GM13976 (cell line): ENCODE data around the gene NCAM1.

ENCODE experiments used
- DNase-seq: peaks from one replicate; pipeline ENCODE4 v3.0.0; 2012; ENCODE audit warnings: low spot score
- CTCF ChIP-seq: IDR thresholded peaks from 2 replicates; pipeline ENCODE4 v1.5.1; 2012; ENCODE audit warnings: borderline replicate concordance, mild to moderate bottlenecking; ENCODE audit not compliant: insufficient read depth; ENCODE audit errors: extremely low read depth, missing control alignments, control extremely low read depth
- in situ Hi-C: fragments of 300-500 bp; cut with MboI; formaldehyde crosslinking; loops from one replicate; pipeline ENCODE4 v1.12.0; 2022; ENCODE audit warnings: low sequenced_read_pairs, mixed read lengths, inconsistent platforms; ENCODE audit not compliant: unreplicated experiment

Gene NCAM1

DNA sequence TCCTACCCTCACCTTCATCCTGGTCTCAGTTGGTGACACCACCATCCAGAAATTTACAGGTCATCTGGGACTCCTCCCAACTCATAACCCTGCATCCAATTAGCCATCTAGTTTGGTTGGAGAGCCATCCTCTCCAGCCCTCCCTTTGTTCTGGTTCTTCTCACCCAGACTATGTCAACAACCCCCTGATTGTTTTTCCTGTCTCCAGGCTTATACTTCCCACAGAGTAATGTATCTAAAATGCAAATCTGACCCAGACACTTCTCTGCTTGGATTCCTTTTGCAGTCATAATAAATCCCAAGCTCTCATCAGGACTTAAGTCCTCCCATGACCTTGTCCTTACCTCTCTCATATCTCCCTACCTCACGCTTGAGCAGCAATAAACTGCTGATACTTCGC is 356.1 kb downstream of the NCAM1 start:
- TF ChIP-seq CTCF: no peak
- DNase-seq: no peak
- in situ Hi-C loops: no loop called here

- no peak for TF ChIP-seq CTCF
- in situ Hi-C loops: no loop called here
- no peak for DNase-seq
Observed at GRCh38 chr11:113319085-113319484, 357.9 kb downstream of the NCAM1 start.

- no peak for TF ChIP-seq CTCF
- in situ Hi-C loops: no loop called here
- no peak for DNase-seq
Observed at GRCh38 chr11:113322158-113322557, 360.9 kb downstream of the NCAM1 start.

- DNase-seq: no peak
Observed at GRCh38 chr11:113324250-113324649, 363.0 kb downstream of the NCAM1 start.

More at GRCh38 chr11:113324250-113324649, 363.0 kb downstream of the NCAM1 start:
- no peak for TF ChIP-seq CTCF
- in situ Hi-C loops: no loop called here
